GM18526 (cell line): ENCODE data around the gene ABRAXAS1.

Experiments
- POLR2A ChIP-seq: IDR thresholded peaks from 3 replicates; pipeline ENCODE4 v1.6.1; 2011; ENCODE audit not compliant: insufficient read length; ENCODE audit errors: extremely low read depth

Gene ABRAXAS1

DNA sequence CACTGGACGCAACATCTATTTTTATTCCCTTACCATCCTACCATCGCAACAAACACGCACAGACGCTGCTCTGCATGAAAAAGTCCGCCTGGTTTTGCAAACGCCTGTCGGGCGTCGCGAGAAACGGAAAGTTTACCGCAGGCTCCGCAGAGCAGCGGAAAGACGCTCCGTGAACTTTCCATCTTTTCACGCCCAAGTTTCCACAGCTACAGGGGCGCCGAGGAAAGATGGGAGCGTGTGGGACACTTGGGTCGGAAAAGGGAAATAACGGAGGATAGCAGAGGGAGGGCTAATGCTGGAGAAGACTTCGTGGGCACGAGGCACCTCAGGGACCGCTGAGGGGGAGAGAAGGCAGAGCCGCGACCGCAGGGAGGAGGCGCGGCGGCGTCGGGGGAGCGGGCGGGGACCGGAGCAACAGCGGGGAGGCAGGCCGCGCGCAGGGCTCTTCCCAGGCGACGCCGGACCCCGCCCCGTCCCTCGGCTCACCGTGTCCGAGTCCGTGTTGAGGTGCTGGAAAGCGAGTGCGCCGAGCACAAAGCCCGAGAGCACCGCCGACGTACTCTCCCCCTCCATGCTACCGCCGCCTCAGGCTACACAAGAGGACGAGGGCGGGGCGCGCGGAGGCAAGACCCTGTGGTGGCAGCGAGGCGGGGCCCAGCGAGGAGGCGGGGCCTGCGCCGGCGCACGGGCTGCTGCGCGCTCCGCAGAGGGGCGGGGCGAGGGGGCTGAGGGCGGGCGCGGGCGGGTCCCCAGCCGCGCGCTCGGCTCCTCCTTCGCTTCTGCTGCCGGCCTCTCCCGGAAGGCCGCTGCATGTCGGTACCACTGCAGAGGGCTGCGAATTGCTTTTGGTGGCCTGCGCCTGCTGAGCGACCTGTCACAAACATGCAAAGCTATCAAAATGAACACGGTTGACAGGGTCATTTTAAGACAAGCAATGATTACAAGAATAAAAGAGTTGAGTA lies at the start of gene ABRAXAS1:
Gene ABRAXAS1, minus strand, starts transcription at position 601 of the 962 bp plus-strand sequence. Its CDS starts 28 bp downstream, at position 573.
- peak; percentile 90 for TF ChIP-seq POLR2A

DNA sequence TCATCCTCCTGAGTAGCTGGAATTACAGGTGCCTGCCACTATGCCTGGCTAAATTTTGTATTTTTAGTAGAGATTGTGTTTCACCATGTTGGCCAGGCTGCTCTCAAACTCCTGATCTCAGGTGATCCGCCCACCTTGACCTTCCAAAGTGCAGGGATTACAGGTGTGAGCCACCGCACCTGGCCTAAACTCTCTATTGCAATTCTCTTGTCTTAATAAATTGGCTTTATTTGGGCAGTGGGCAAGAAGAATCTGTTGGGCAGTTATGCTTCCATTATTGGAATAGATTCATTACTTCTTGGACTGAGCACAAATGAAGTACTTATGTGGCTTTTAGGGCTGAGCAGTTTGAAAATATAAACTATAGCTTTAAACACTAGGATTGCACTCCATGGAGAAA lies 42.8 kb upstream of the ABRAXAS1 start:
- TF ChIP-seq POLR2A, result no peak

DNA sequence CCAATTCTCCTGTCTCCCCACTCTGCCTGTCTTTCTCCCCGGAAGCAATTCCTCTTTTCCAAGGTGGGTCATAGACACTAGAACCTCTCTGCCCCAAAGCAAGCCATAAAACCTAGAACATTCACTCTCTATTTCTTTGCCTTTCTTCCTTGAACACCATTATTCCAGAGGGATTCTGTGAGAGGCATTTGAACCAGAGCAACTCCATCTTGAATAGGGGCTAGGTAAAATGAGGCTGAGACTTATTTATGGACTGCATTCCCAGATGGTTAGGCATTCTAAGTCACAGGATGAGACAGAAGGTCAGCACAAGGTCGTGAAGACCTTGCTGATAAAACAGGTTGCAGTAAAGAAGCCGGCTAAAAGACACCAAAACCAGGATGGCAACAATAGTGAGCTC lies 37.3 kb upstream of the ABRAXAS1 start:
- TF ChIP-seq POLR2A, result no peak

DNA sequence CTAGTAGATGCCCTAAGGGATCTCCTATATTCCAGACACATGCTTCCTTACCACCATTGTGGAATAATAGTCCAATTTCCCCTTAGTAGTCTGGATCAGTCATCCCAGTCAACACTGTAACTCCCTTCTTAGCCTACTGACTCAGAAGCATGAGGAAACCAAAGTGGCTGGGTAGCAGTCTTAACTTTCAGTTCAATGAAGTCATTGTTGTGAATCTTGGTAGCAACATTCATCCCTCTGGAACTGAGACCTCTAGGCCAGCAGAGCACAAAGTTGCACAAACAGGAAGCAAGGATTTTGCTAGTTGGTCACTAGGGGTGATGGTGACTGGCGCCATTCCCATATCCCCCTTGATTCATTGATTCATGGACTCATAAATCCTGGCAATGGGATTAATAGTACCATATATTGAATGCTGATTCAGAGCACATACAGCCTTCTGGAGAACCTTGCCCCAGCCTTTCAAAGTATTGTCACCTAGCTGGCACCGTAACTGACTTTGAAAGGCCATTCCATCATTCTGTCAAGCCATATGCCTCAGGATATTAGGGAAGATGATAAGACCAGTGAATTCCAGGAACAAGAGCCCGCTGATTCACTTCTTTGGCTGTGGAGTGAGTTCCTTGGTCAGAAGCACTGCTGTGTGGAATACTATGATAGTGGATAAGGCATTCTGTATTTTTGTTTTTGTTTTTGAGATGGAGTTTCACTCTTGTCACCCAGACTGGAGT lies 31.3 kb upstream of the ABRAXAS1 start:
- TF ChIP-seq POLR2A, result no peak

DNA sequence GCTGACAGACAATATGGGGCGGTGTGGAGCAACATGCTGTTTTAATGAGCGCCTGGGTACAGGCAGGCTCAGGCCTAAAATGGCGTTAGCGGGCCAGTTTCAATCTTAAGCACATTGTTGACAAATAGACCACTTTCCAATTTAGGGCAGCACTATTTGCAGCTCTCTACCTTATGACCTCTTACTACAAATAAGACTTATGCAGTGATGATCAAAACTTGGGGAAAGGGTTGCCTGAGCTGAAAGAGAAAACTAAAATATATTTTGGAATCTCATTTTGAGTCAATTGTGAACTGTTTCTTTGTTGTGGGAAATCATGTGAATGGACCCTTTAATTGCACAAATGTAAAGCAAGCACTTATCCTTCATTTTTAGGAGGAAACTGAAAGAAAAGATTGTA lies 25.5 kb upstream of the ABRAXAS1 start:
- TF ChIP-seq POLR2A, result no peak

DNA sequence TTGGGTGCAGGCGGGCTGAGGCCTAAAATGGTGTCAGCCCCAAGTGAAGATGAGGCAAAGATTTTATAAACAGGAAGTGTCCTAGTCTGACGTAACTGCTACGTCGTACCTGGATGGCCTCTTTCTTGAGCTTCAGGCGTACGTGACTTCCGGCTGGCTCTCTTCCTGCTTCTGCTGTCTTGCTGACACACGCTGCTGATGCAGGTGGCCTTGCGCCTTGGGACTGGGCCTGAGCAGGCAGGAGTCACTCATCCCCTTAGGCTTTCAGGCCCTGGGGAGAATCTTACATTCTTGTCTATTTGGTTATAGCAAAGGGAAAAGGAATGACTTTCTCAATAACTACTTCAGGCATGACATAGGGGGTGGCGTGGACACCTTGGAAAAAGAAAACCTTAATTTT lies 20.1 kb upstream of the ABRAXAS1 start:
- no peak for TF ChIP-seq POLR2A

DNA sequence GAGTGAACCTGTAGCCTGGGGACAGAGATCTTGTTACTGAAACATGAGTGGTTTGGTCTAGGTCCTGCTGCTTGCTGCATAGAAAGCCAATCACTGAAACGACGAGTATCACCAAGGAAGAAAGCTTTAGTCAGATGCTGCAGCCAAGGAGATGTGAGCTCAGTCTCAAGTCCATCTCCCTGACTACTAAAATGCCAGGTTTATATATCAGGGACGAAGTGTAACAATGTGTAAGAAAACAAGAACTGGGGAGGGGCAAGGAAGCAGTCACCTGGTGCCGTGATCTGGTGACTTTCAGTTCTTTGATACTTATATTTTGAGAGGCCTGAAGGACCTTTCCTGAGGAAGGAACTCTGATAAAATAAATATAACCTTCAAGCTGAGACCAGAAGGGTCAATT lies 19.6 kb upstream of the ABRAXAS1 start:
- no peak for TF ChIP-seq POLR2A

DNA sequence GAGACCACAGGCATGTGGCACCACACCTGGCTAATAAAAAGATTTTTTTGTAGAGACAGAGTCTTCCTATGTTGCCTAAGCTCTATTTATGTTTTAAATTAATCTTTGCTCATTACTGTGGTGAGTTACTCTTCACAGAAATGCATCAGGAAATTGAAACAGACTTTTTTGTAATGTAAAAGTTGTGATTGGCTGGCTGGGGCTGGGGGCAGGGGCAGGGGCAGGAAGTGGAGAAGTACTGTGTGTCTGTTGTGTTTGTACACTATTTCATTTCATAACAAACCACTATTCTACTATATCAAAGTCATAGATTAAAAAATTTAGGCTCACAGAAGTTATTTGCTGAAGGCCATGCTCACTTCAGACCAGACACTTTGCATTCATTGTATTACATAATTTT lies 19.1 kb upstream of the ABRAXAS1 start:
- TF ChIP-seq POLR2A, result no peak

DNA sequence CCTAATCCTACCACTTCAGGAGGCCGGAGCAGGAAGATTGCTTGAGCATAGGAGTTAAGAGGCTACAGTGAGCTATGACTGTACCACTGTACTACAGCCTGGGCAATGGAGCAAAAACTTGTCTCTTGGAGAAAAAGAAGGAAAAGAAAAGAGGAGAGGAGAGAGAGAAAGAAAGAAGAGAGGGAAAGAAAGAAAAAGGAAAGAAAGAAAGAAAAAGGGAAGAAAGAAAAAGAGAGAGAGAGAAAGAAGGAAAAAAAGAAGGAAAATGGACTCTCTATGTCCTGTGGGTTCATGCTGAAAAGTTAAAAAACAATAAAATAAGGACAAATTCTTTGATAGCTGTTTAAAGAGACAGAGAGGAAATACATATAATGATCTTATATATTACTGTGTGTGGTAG lies 13.3 kb upstream of the ABRAXAS1 start:
- TF ChIP-seq POLR2A, result no peak

DNA sequence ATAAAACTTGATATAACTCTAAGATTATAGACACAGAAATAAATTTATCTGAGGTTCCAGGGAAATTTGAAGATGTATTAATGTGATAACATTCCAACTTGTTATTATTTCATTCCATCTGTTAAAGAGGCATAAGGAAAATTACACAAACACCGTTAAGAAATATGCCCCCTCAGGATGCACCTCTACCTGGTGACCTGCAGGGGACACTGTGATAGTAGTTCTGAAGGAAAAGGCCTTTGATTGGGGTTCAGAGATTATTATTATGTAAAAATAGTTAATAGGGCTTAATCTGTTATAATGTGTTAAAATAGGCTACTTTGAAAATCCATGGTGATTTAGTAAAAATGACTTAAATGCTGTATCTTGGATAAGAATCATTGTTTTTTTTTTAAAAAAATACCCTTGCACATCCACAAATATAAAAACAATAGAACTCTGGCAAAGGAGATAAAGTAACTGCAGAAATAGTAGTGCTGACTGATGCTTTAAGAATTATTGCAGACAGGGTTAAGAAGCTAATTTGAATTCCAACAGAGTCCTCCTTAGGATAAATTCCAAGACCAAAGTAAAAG lies 6.1 kb upstream of the ABRAXAS1 start:
- no peak for TF ChIP-seq POLR2A

DNA sequence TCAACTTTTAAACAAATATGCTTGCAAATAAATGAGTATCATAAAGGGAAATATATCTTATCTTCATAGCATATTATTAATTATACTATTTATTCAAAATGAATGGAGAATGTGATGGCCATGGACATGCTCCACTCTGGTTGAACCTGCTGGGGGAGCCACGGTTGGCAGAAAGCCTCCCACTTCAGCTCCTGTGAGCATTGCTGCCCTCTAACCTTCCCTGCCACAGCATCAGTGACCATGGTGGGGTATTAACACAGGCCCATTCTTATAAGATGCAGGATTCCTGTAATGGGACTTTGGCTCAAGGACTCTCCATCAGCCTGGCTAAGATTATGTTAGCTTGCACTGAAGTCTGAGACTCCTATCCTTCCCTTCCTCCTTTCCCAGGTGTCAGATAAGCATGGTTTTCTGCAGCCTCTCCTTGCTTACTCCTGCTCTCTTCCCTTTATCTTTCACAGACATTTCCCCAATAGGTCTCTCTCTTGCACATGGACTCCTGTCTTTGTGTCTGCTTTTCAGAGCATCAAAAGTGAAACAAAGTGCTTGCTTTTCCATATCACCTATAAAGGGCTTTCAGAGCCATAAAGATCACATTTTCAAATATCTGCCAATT lies 4.9 kb upstream of the ABRAXAS1 start:
- no peak for TF ChIP-seq POLR2A

DNA sequence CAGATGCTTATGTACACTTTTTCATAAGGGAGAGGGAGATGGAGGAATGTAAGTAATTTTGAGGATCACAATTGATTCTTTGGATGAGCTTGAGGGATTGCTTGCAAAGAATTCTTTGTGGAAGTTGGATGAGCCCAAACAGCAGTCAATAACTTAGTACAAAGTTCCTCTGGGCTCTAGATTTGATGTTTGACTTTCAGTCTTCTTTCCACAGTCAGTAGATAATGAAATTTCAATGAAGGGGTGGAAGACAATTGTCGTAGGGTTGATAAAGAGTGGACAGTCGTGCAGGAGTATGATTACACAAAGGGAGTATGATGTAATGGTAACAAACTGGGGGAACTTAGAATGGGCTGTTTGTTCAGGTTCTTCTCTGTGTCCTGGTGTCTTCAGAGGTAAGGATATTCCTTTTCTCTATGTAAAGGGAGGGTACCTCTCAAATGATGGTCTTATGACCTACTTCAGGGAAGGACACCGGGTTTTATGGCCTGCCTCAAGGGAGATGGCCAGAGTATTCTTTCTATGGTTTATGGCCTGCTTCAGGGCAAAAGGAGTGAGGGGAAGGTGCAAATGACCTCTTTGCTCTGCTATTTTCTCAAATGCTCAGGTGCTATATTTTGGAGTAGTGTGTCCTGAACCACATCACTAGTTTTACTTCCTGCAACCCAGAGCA lies 1.7 kb upstream of the ABRAXAS1 start:
- no peak for TF ChIP-seq POLR2A

DNA sequence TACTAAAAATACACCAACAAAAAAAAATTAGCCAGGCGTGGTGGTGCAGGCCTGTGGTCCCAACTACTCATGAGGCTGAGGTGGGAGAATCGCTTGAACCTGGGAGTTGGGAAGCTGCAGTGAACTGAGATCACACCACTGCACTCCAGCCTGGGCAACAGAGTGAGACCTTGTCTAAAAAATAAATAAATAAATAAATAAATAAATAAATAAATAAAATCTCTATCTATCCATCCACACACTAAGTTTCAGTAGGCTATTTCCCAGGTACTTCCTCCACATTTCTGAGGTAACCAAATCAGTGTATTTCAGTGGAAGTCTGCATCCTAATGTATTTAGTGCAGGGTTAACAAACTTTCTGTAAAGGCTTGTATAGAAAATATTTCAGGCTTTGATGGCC lies 10.9 kb downstream of the ABRAXAS1 start:
- TF ChIP-seq POLR2A, result no peak

DNA sequence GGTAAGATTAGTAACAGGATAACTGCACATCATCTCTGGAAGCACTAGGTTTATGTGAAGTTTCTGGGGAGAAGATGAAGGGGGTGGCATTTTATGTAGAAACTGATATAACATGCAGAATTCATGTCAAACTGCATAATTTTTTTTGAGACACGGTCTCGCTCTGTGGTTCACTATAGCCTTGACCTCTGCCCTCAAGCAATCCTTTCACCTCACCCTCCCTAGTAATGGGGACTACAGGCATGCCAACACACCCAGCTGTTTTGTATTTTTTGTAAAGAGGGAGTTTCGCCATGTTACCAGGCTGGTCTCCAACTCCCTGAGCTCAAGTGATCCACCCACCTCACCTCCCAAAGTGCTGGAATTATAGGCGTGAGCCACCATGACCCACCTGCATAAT lies 11.5 kb downstream of the ABRAXAS1 start:
- TF ChIP-seq POLR2A, result no peak

DNA sequence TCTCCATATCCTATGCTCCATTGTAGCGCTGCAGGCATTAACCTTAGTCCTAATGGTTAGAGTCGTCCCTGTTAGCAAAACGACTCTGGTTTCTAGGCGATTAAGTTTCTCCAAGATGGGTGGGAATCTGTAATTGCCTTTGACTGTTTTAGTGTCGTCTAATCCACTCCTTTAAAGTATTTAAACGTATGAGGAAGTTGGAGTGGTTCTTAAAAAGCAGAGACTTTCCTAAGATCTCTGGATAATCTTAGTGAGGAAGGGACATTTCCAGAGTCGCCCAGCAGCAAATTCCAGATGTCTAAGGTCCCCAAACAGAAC lies 28.8 kb downstream of the ABRAXAS1 start:
- no peak for TF ChIP-seq POLR2A
